GM18498 (cell line): ENCODE data around the gene RALGPS2.
"Not testable (repeated sequence)": the region's sequence is repeated elsewhere in the genome, so short reads cannot be mapped to it uniquely, and the experiment has no call there.

Source experiments
- ATAC-seq: cut with Tn5 transposase; IDR thresholded peaks from one replicate; pipeline ENCODE4 v1.9.1; 2021; ENCODE audit warnings: mild to moderate bottlenecking, moderate library complexity; ENCODE audit not compliant: unreplicated experiment

RALGPS2 gene

DNA sequence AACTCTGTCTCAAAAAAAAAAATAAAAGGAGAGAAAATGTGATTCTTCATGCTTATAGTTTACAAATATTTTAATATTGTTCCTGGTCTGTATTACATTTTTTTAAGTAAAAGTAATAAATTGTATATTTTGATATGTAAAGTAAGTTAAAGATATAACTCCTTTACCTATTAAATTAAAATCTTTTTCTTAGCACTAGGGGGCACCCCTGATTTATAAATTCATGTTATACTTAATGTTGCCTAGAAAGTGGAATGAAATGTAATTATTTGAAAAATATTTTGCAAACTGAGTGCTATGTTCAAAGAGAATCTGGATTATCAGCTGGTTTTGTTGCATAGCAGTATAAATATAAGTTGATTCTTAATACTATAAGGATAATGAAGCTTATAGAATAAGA lies 49.2 kb downstream of the RALGPS2 start:
- no peak for ATAC-seq

GRCh38 chr1:178776553-178776952 lies 51.5 kb downstream of the RALGPS2 start:
- no peak for ATAC-seq

- ATAC-seq = no peak
These were observed 56.7 kb downstream of the RALGPS2 start for GRCh38 chr1:178781533-178782330.

DNA sequence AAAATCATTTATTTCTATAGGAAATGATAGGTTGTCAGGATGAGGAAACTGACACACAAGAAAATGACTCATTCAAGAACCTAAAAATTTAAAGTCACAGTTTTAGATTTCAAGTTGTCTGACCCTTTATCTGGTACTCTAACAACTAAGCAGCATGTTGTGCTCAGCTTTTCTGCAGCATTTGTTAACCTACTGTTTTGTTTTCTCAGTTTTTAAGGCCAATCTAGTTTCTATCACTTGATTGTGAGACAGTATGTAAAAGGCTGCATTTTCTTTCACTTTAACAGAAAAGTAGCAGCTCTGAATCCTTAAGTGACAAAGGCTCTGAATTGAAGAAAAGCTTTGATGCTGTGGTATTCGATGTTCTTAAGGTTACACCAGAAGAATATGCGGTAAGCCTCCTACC lies 59.1 kb downstream of the RALGPS2 start:
- ATAC-seq = no peak

DNA sequence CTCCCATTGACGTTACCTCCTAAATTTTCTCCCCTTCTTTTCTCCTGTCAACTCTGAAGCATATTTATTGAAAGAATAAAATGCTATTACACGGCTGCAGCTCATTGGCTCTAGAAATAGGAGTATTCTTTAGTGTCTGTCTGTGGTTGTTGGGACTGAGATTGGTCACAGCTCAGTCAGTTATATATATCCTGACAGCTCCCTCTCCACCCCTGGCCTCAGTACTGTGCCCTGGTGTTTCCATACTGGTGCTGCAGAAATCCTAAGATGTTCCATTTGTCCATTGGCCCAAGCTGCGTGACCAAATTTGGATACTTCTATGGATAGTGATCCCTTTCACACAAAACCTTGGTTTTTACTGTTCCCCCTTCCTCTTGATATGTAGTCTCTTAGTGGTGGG lies 67.3 kb downstream of the RALGPS2 start:
- no peak for ATAC-seq

GRCh38 chr1:178796013-178796412 lies 71.0 kb downstream of the RALGPS2 start:
- ATAC-seq = no peak

DNA sequence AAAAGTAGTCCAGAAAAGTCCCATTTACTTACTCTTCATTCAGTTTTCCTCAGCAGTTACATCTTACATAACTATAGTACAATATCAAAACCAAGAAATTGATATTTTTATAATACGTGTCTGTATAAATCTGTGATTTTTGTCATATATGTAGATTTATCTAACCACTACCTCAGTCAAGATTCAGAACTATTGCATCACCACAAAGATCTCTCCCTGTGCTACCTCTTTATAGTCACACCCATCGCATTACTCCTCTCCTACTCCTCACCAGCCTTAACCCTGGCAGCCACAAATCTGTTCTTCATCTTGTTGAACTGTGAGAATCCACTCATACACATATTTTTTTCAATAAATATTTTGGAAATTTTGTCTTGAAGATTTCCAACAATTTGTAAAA lies 72.5 kb downstream of the RALGPS2 start:
- ATAC-seq = no peak

- ATAC-seq = no peak
These were observed 73.3 kb downstream of the RALGPS2 start for GRCh38 chr1:178798232-178798861.

DNA sequence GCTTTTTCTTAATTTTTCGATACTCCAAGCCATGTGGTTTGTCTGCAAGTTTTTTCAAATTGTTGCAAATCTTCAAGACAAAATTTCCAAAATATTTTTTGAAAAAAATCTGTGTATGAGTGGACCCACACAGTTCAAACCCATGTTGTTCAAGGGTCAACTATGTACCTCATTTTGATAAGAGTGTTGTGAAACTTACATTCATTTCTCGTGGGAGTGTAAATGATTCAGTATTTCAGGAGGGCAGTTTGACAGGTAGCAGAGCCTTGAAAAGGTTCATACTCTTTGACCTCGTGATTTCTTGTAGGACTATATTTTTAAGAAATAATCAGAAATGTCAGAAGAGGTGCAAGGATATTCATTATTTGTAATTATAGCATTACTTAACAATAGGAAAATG lies 77.8 kb downstream of the RALGPS2 start:
- ATAC-seq = no peak

DNA sequence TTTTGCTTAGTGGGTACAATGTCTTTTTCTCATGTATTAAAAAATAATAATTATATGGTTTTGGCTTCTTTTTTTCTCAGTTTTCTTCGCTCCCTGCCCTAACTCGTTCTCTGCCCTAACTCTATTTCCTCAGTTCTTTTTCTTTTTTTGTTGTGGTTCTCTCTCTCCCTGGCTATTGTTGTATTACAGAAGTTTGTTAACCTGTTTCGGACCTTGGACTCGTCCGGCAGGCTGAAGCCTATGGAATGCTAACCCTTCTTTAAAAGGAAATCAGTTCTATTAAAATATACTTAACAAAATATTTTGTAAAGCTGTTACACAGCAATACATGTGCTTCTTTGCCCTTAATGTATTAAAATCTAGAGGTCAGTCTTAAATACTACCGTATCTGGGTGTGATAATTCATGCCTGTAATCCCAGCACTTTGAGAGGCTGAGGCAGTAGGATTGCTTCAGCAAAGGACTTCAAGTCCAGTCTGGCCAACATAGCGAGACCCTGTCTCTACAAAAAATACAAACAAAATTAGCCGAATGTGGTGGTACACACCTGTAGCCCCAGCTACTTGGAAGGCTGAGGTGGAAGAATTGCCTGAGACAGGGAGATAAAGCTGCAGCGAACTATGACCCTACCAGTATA lies 81.7 kb downstream of the RALGPS2 start:
- ATAC-seq = no peak

- no peak for ATAC-seq
These were observed 83.5 kb downstream of the RALGPS2 start for GRCh38 chr1:178808529-178808928.

DNA sequence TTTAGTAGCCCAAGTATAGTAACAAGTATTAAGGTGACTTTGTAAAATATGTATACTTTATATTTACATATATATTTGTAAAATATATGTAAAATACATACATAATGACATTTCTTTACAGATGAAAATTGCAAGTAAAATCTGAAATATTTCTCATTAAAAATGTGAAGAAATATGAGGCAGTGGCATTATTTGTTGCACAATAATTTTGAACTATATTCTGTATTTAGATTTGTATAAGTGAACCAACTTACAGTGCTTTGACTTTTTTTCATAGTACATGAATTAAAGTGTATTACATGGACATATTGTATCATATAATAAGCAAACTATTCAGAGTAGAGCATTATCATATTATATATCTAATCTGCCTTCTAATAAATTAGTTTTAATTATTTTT lies 85.5 kb downstream of the RALGPS2 start:
- no peak for ATAC-seq

- no peak for ATAC-seq
These were observed 93.4 kb downstream of the RALGPS2 start for GRCh38 chr1:178818416-178818815.

DNA sequence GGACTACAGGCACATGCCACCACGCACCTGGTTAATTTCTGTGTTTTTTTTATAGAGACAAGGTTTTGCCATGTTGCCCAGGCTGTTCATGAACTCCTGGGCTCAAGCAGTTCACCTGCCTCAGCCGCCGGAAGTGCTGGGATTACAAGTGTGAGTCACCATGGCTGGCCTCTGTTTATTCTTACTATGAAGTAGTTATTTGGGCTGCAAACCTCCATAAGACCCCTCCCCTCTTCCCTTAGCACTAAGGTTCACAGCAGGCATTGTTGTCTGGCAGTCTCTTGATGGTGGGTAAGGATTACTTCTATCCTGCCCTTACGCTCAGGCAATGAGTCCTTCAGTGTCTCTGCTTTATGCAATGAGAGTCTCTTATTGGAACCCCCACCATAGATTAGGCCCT lies 94.1 kb downstream of the RALGPS2 start:
- no peak for ATAC-seq

- ATAC-seq = no peak
These were observed 96.3 kb downstream of the RALGPS2 start for GRCh38 chr1:178821134-178821866.

GRCh38 chr1:178825167-178825566 lies 100.1 kb downstream of the RALGPS2 start:
- no peak for ATAC-seq

DNA sequence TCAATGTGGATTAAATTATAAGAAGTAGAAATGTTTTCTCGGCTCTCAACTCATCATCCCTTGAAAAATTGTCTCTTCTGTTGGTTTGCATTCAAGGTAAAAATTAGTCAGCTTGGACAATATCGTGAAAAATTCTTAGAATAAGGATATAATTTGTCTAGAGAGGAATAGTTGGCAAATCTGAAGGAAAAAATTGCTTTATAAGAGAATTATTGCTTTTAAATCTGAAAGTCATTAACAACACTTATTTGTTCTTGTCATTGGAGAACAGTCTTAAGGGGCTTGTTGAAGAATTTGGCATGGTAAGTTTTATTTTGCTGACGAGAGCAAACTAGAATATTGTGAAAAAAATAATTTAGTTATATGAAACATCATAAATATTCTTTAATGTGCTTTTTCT lies 119.4 kb downstream of the RALGPS2 start:
- no peak for ATAC-seq

DNA sequence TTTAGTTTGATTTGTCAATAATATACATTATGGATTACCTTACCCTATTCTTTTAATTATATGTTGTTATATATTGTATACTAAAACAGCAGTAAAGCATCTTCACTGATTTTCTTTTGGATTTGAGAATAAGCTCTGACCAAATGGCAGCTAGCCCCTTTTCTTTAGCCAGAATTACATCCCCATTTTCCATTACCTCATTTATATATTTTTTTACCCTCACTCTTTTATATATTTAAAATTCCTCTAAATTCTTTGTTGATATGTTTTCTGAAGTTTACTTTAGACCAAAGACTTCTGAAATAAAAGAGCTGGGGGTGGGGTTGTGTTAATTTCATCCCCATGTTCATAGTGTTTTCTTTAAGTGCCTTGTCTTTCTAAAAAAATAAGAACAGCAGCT lies 121.3 kb downstream of the RALGPS2 start:
- no peak for ATAC-seq

- ATAC-seq = no peak
These were observed 122.4 kb downstream of the RALGPS2 start for GRCh38 chr1:178847396-178847849.

- ATAC-seq = not testable (repeated sequence)
These were observed 122.9 kb downstream of the RALGPS2 start for GRCh38 chr1:178847919-178848318.

DNA sequence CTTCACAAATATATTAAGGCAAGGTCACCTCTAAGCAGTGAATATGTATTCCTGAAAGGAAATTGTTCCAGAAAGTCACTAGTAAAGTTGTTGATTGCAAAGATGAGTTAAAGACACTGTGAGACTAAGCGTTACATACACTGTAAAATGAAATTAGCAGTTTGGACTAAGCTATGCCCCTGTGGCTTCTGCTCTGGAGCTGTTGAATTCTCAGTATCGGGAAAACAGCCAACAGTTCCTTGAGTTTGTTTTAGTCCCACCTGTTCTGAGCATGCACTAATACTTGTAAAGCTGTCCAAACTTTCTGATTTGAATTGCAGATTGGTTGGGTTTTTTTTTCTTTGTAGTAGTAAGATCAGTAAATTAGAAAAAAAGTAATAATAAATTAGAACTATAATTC lies 124.9 kb downstream of the RALGPS2 start:
- ATAC-seq = no peak
